Peyer's patch (tissue), 4 donors: ENCODE measurements around the gene ARHGEF16.

Experiments
- CTCF ChIP-seq, 6 experiments: fragments of 450-650 bp in 4 of 6; fragments of 200-600 bp in 2 of 6; sonication (generic) in 1 of 6; IDR thresholded peaks; one replicate each; pipeline ENCODE4 v1.5.1; 2017 to 2019; ENCODE audit warnings: antibody characterized with exemption in 6 of 6, mild to moderate bottlenecking in 3 of 6, moderate library complexity in 1 of 6
- POLR2A ChIP-seq, 2 donors: fragments of 450-650 bp; IDR thresholded peaks; one replicate each; pipeline ENCODE4 v1.5.1; 2017; ENCODE audit warnings: antibody characterized with exemption in 2 of 2, mild to moderate bottlenecking in 2 of 2, moderate library complexity in 2 of 2

- TF ChIP-seq CTCF (IDR thresholded peaks at IDR 0.05) (no peak), POLR2A (IDR thresholded peaks at IDR 0.05) (no peak)
These were observed 10.7 kb upstream of the ARHGEF16 start for GRCh38 chr1:3443807-3444206.
